ENCODE data around the gene MORN3.
"Not testable (repeated sequence)": the region's sequence is repeated elsewhere in the genome, so short reads cannot be mapped to it uniquely, and the experiment has no call there.

The MORN3 gene

DNA sequence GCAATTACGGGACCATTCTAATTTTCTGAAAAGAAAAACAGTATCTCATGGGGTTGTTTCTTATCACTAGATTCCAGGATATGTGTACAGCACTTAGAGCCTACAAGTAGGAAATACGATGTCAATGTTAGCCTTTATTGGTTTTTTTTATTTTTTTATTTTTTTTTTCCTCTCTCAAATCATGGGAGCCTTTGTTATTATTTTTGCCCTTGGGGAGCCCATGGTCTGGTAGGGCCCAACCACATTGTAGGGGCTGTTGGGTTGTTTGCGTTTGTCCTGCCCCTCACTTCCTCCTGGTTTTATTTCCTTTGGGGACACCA is 5.9 kb downstream of the MORN3 start:
- H3K9me3 Mint-ChIP-seq, result no peaks in the 10 kb centered on the region
- H3K27ac Mint-ChIP-seq, result peak overlapping the region; percentile 97
- H3K4me1 Mint-ChIP-seq, result peaks cover 47% of the 10 kb centered on the region
- H3K27me3 Mint-ChIP-seq, result no peaks in the 10 kb centered on the region
- no peak for ATAC-seq
- peaks cover 26% of the 10 kb centered on the region for H3K36me3 Mint-ChIP-seq
- peak overlapping the region; percentile 91 for H3K4me3 Mint-ChIP-seq

DNA sequence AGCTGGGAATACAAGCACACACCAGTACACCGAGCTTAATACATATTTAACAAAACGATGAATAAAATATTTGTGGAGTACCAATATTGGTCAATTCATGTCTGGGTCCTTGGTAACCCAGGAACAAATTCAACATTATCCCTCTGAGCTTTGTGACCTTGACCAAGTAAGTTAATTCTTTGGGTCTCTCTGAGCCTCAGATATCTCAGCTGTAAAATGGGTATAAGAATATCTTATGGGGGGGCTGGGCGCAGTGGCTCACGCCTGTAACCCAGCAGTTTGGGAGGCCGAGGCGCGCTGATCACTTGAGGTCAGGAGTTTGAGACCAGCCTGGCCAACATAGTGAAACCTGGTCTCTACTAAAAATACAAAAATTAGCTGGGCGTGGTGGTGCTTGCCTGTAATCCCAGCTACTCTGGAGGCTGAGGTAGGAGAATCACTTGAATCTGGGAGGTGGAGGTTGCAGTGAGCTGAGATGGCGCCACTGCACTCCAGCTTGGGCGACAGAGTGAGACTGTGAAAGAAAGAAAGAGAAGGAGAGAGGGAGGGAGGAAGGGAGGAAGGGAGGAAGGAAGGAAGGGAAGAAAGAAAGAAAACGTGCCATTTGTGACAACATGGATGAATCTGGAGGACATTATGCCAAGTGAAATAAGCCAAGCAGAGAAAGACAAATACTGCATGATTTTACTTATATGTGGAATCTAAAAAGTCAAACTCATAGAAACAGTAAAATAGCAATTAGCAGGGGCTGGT is 7.9 kb downstream of the MORN3 start:
- not testable (repeated sequence) for H3K27me3 Mint-ChIP-seq, H3K4me3 Mint-ChIP-seq, H3K27ac Mint-ChIP-seq, H3K9me3 Mint-ChIP-seq, ATAC-seq
- peaks cover 43% of the 10 kb centered on the region for H3K4me1 Mint-ChIP-seq
- peaks cover 19% of the 10 kb centered on the region for H3K36me3 Mint-ChIP-seq

DNA sequence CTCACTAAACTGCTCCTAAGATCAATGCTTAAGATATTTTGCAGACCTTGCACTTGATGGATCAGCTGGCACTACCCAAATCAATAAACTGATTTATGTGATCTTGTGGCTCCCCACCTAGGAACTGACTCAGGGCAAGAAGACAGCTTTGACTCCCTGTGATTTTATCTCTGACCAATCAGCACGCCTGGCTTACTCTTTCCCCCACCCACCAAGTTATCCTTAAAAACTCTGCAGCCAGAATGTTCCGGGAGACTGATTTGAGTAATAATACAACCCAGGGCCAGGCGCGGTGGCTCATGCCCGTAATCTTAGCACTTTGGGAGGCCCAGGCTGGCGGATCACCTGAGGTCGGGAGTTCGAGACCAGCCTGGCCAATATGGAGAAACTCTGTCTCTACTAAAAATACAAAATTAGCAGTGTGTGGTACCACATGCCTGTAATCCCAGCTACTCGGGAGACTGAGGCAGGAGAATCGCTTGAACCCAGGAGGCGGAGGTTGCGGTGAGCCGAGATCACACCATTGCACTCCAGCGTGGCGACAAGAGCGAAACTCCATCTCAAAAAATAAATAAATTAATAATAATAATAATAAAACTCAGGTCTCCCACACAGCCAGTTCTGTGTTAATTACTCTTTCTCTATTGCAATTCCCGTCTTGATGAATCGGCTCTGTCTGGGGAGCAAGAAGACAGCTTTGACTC is 12.0 kb downstream of the MORN3 start:
- no peak overlapping the region for H3K4me3 Mint-ChIP-seq
- peaks cover 26% of the 10 kb centered on the region for H3K4me1 Mint-ChIP-seq

DNA sequence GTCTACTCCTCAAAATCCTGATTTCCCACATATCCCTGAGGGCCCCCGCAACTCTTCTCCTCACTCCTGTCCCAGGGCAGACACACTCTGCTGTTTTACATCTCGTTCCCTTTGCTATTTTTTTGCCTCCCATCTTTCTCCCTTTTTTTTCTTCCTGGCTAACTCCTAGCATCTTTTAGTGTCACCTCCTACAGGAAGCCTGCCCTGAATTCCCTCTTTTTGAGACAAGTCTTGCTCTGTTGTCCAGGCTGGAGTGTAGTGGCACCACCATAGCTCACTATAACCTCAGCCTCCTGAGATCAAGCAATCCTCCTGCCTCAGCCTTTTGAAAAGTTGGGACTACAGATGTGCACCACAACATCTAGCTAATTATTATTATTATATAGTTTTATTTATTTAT is 13.3 kb downstream of the MORN3 start:
- H3K27me3 Mint-ChIP-seq, result no peaks in the 10 kb centered on the region
- H3K4me1 Mint-ChIP-seq, result peaks cover 26% of the 10 kb centered on the region
- no peak for ATAC-seq
- H3K36me3 Mint-ChIP-seq, result peaks cover 12% of the 10 kb centered on the region
- H3K4me3 Mint-ChIP-seq, result no peak overlapping the region
- no peak overlapping the region for H3K27ac Mint-ChIP-seq
- H3K9me3 Mint-ChIP-seq, result no peaks in the 10 kb centered on the region

More for the DNA sequence above, 12.0 kb downstream of the MORN3 start:
- no peak for ATAC-seq
- Mint-ChIP-seq H3K36me3 (peaks cover 12% of the 10 kb centered on the region), H3K27ac (peak overlapping the region; percentile 93), H3K9me3 (no peaks in the 10 kb centered on the region), H3K27me3 (no peaks in the 10 kb centered on the region)

- Mint-ChIP-seq H3K27me3 (no peaks in the 10 kb centered on the region), H3K36me3 (peaks cover 17% of the 10 kb centered on the region), H3K4me1 (peaks cover 18% of the 10 kb centered on the region), H3K27ac (no peak overlapping the region), H3K9me3 (no peaks in the 10 kb centered on the region), H3K4me3 (no peak overlapping the region)
- no peak for ATAC-seq
These were observed 15.5 kb downstream of the MORN3 start for GRCh38 chr12:121653999-121654398.

GRCh38 chr12:121652767-121653497 is 16.5 kb downstream of the MORN3 start:
- peaks cover 22% of the 10 kb centered on the region for H3K36me3 Mint-ChIP-seq
- no peak overlapping the region for H3K27ac Mint-ChIP-seq
- H3K4me3 Mint-ChIP-seq, result no peak overlapping the region
- no peaks in the 10 kb centered on the region for H3K9me3 Mint-ChIP-seq
- H3K27me3 Mint-ChIP-seq, result no peaks in the 10 kb centered on the region
- no peak for ATAC-seq
- H3K4me1 Mint-ChIP-seq, result peaks cover 8% of the 10 kb centered on the region

DNA sequence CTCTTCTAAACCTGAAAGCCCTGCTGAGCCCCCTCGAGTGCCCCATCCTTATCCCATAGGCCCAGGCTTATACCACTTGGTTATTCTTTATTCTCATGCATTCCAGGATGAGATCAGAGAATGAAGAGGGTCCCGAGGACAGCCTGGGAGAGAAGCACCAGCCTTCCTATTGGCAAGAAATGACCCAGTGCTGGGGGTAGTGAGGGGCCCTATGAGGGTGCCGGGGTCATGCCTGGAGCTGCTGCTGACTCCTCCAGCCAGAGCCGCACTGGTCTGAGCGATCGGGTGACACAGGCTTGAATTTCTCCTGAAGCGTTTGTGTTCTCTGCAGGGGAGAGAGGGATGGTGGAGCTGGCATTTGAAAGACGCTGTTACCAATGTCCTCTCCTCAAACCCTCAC is 18.1 kb downstream of the MORN3 start:
- Mint-ChIP-seq H3K4me3 (no peak overlapping the region), H3K27ac (no peak overlapping the region), H3K4me1 (peaks cover 8% of the 10 kb centered on the region), H3K36me3 (peaks cover 27% of the 10 kb centered on the region), H3K27me3 (no peaks in the 10 kb centered on the region), H3K9me3 (no peaks in the 10 kb centered on the region)
- no peak for ATAC-seq

GRCh38 chr12:121649819-121650353 is 19.6 kb downstream of the MORN3 start:
- Mint-ChIP-seq H3K4me1 (peaks cover 8% of the 10 kb centered on the region), H3K9me3 (no peaks in the 10 kb centered on the region), H3K4me3 (no peak overlapping the region), H3K27ac (no peak overlapping the region), H3K36me3 (peaks cover 25% of the 10 kb centered on the region), H3K27me3 (no peaks in the 10 kb centered on the region)
- ATAC-seq, result no peak

DNA sequence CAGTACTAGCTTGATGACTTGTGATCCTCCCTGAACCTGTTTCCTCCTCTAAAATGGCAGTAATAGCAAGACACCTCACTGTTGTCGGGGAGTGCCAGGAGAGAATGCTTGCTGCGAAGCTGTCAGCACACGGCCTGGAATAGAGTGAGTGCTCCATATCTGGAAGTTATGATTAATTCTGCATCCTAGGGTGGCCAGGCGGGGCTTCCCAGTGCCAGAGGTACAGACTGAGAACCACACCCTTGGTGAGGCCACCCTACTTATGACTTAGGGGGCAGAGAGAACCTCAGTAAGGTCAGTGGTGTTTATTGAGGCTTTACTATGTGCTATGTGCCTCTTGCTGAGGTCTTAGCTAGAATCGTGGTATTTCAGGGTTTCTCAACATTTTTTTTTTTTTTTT is 20.1 kb downstream of the MORN3 start:
- H3K4me1 Mint-ChIP-seq, result peaks cover 7% of the 10 kb centered on the region
- H3K4me3 Mint-ChIP-seq, result no peak overlapping the region
- no peak for ATAC-seq
- H3K36me3 Mint-ChIP-seq, result peaks cover 19% of the 10 kb centered on the region
- H3K27me3 Mint-ChIP-seq, result no peaks in the 10 kb centered on the region
- H3K27ac Mint-ChIP-seq, result peak overlapping the region; percentile 53
- H3K9me3 Mint-ChIP-seq, result no peaks in the 10 kb centered on the region

GRCh38 chr12:121648458-121649028 is 20.9 kb downstream of the MORN3 start:
- Mint-ChIP-seq H3K27me3 (no peaks in the 10 kb centered on the region), H3K36me3 (peaks cover 15% of the 10 kb centered on the region), H3K4me1 (no peaks in the 10 kb centered on the region), H3K27ac (peak overlapping the region; percentile 53), H3K9me3 (no peaks in the 10 kb centered on the region), H3K4me3 (no peak overlapping the region)
- no peak for ATAC-seq

GRCh38 chr12:121641343-121641630 is 28.2 kb downstream of the MORN3 start:
- Mint-ChIP-seq H3K4me3 (no peak overlapping the region), H3K4me1 (peaks cover 13% of the 10 kb centered on the region), H3K27ac (no peak overlapping the region), H3K27me3 (no peaks in the 10 kb centered on the region), H3K36me3 (peaks cover 19% of the 10 kb centered on the region), H3K9me3 (no peaks in the 10 kb centered on the region)
- no peak for ATAC-seq

- H3K4me1 Mint-ChIP-seq, result peaks cover 27% of the 10 kb centered on the region
- H3K27ac Mint-ChIP-seq, result peak overlapping the region; percentile 93
- no peak overlapping the region for H3K4me3 Mint-ChIP-seq
- no peak for ATAC-seq
- no peaks in the 10 kb centered on the region for H3K9me3 Mint-ChIP-seq
- H3K27me3 Mint-ChIP-seq, result no peaks in the 10 kb centered on the region
- H3K36me3 Mint-ChIP-seq, result peaks cover 32% of the 10 kb centered on the region
These were observed 30.9 kb downstream of the MORN3 start for GRCh38 chr12:121638298-121639202.

DNA sequence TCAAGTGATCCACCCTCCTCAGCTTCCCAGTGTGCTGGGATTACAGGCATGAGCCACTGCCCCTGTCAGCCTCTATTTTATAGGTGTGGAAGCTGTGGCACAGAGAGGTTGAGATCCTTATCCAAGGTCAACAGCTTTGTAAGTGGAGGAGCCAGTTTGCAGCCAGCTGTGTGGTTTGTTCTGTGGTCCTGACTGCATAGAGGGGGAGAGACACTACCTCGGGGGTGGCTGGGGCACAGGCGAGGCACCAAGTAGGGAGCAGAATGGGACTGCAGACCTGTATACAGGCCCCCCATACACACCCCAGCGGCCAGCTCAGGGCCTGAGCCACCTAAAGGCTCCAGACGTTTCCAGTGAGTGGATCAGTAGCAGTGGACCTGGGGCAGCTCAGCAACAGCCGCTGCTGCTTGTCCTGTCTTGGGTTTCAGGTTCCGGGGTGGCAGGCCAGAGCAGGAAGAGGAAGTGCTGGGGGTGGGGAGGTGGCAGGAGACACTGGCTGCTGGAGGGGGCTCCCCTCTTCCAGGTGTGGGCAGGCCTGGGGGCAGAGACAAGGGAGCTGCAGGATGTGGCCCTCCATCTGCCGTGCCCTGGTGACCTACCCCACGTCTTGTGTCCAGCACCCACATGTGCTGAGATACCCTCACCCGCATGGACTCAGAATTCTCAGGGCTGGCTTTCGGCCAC is 32.1 kb downstream of the MORN3 start:
- ATAC-seq, result peak; percentile 89
- Mint-ChIP-seq H3K36me3 (peaks cover 32% of the 10 kb centered on the region), H3K4me3 (peak overlapping the region; percentile 18), H3K27me3 (no peaks in the 10 kb centered on the region), H3K4me1 (peaks cover 37% of the 10 kb centered on the region), H3K27ac (peak overlapping the region; percentile 93), H3K9me3 (no peaks in the 10 kb centered on the region)

DNA sequence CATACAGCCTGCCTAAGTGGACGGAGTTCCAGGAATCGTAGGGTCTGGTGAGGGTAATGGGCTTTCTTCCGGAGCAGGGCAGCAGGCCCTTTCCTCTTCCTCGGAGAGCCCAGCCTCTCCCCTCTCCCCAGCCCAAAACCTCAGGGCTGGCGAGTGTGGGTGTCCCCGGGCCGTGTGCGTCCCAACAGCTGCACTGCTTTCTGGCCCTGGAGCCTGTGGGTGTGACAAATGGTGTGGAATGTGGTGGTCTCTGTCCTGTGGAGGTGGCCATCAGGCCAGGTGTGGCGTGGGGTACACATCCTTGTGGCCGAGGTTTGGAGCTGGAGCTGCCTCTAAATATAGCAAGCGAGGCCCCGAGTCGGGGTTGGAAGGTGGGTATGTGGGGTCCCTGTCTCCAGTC is 34.6 kb downstream of the MORN3 start:
- Mint-ChIP-seq H3K4me3 (no peak overlapping the region), H3K9me3 (no peaks in the 10 kb centered on the region), H3K27ac (peak overlapping the region; percentile 78), H3K36me3 (peaks cover 28% of the 10 kb centered on the region), H3K27me3 (no peaks in the 10 kb centered on the region), H3K4me1 (peaks cover 63% of the 10 kb centered on the region)
- ATAC-seq, result no peak
